Measurements from ENCODE around the gene IGF2BP3. TPM values are rescaled to one million over a fixed set of nuclear protein-coding genes. Genes with fewer than 3 reads are reported as not detected.

The IGF2BP3 gene
- polyA plus RNA-seq, 4 donors: 0.75 to 66.3 TPM; not detected in 2

DNA sequence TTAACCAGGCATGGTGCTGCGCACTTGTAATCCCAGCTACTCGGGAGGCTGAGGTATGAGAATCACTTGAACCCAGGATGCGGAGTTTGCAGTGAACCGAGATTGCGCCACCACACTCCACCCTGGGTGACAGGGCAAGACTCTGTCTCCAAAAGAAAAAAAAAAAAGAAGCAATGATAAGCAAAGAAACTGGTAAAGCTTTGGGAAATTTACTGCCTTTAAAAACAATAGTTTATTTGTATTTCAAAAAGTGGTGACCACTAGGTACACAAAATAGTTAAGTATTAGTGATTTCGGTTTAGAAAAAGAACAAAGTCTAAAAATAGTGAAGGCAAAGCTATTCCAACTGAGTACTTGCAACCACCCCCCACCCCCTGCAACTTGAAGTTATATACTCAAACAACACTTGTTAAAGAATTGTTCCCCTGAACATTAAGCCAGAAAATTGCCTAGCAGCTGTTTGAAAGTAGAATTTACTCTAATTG lies 133.4 kb downstream of the IGF2BP3 start:
- Histone ChIP-seq H3K9me3 (ENCODE audit: control insufficient read depth in 2 of 2, insufficient read depth in 1 of 2, low read depth in 1 of 2, low read length in 1 of 2) (peaks cover 0 to 7% of the 10 kb centered on the region in 2 donors), H3K36me3 (ENCODE audit: control insufficient read depth in 3 of 3, insufficient read depth in 2 of 3, low read depth in 1 of 3, low read length in 3 of 3) (peaks cover 0 to 40% (median 0%) of the 10 kb centered on the region in 3 donors), H3K4me3 (ENCODE audit: low read depth in 1 of 3, low read length in 3 of 3) (no peak overlapping the region), H3K4me1 (ENCODE audit: control insufficient read depth in 3 of 3, insufficient read depth in 2 of 3, low read depth in 1 of 3, low read length in 2 of 3) (peaks cover 0 to 12% (median 0%) of the 10 kb centered on the region in 3 donors), H3K27me3 (ENCODE audit: control insufficient read depth in 3 of 3, insufficient read depth in 3 of 3, low read length in 3 of 3) (no peaks in the 10 kb centered on the region), H3K27ac (ENCODE audit: low read depth in 1 of 3, low read length in 2 of 3) (no peak overlapping the region)
- DNase-seq (no peak), FAIRE-seq (no peak)
- 85 to 89% (median 86%) methylated on average over 6 of the region's 6 CpGs for WGBS, 3 donors

- Histone ChIP-seq H3K27ac (ENCODE audit: low read depth in 1 of 3, low read length in 2 of 3) (no peak overlapping the region), H3K9me3 (ENCODE audit: control insufficient read depth in 2 of 2, insufficient read depth in 1 of 2, low read depth in 1 of 2, low read length in 1 of 2) (peaks cover 0 to 7% of the 10 kb centered on the region in 2 donors), H3K4me3 (ENCODE audit: low read depth in 1 of 3, low read length in 3 of 3) (no peak overlapping the region), H3K4me1 (ENCODE audit: control insufficient read depth in 3 of 3, insufficient read depth in 2 of 3, low read depth in 1 of 3, low read length in 2 of 3) (peaks cover 0 to 12% (median 0%) of the 10 kb centered on the region in 3 donors), H3K27me3 (ENCODE audit: control insufficient read depth in 3 of 3, insufficient read depth in 3 of 3, low read length in 3 of 3) (no peaks in the 10 kb centered on the region), H3K36me3 (ENCODE audit: control insufficient read depth in 3 of 3, insufficient read depth in 2 of 3, low read depth in 1 of 3, low read length in 3 of 3) (peaks cover 0 to 36% (median 0%) of the 10 kb centered on the region in 3 donors)
- DNase-seq: no peak
- no peak for FAIRE-seq
- 78 to 82% (median 79%) methylated on average over 3 of the region's 3 CpGs for WGBS, 3 donors
These were observed 134.2 kb downstream of the IGF2BP3 start for GRCh38 chr7:23336086-23336485.

DNA sequence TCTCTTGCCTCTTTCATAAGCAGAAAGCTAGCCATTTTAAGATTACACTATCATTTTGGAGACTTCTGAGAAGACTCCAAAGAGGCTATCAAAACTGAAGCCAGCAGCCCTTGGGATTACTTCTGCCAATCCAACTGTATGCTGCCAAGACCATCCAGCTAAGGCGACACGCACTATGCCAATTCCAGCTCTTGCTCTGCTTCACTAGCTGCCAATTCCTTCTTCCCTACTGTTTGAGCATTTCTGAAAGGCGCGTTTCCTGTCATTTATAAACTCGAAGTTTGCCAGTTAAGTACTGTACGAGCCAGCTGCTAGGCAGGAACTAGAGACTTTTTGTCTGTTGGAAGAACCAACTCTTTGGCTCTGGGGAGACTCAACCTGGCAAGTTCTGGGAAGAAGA lies 134.7 kb downstream of the IGF2BP3 start:
- Histone ChIP-seq H3K4me3 (ENCODE audit: low read depth in 1 of 3, low read length in 3 of 3) (no peak overlapping the region), H3K27me3 (ENCODE audit: control insufficient read depth in 3 of 3, insufficient read depth in 3 of 3, low read length in 3 of 3) (no peaks in the 10 kb centered on the region), H3K36me3 (ENCODE audit: control insufficient read depth in 3 of 3, insufficient read depth in 2 of 3, low read depth in 1 of 3, low read length in 3 of 3) (peaks cover 0 to 33% (median 0%) of the 10 kb centered on the region in 3 donors), H3K27ac (ENCODE audit: low read depth in 1 of 3, low read length in 2 of 3) (no peak overlapping the region), H3K4me1 (ENCODE audit: control insufficient read depth in 3 of 3, insufficient read depth in 2 of 3, low read depth in 1 of 3, low read length in 2 of 3) (peaks cover 0 to 12% (median 0%) of the 10 kb centered on the region in 3 donors), H3K9me3 (ENCODE audit: control insufficient read depth in 2 of 2, insufficient read depth in 1 of 2, low read depth in 1 of 2, low read length in 1 of 2) (peaks cover 0 to 7% of the 10 kb centered on the region in 2 donors)
- FAIRE-seq (no peak), DNase-seq (no peak)
- 49 to 71% (median 69%) methylated on average over 6 of the region's 6 CpGs for WGBS, 3 donors

DNA sequence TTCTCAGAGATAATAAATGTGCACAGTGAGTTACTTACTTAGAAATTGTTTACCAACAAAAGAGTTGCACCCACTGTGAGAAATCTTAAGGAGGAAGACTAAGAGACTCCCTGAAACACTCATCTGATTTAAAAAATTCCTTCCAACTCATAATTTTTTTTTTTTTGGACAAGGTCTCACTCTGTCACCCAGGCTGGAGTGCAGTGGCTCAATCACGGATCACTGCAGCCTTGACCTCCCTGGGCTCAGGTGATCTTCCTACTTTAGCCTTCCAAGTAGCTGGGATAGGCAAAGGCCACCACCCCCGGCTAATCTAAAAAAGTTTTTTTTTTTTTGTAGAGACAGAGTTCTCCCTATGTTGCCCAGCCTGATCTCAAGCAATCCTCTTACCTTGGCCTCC lies 135.2 kb downstream of the IGF2BP3 start:
- DNase-seq (no peak), FAIRE-seq (no peak)
- no peak overlapping the region for H3K27ac ChIP-seq (ENCODE audit: low read depth in 1 of 3, low read length in 2 of 3)
- 15 to 52% (median 27%) methylated on average over 2 of the region's 2 CpGs for WGBS, 3 donors
- peaks cover 0 to 37% (median 0%) of the 10 kb centered on the region in 3 donors for H3K36me3 ChIP-seq (ENCODE audit: control insufficient read depth in 3 of 3, insufficient read depth in 2 of 3, low read depth in 1 of 3, low read length in 3 of 3)
- peaks cover 0 to 12% (median 0%) of the 10 kb centered on the region in 3 donors for H3K4me1 ChIP-seq (ENCODE audit: control insufficient read depth in 3 of 3, insufficient read depth in 2 of 3, low read depth in 1 of 3, low read length in 2 of 3)
- H3K4me3 ChIP-seq (ENCODE audit: low read depth in 1 of 3, low read length in 3 of 3): no peak overlapping the region
- H3K27me3 ChIP-seq (ENCODE audit: control insufficient read depth in 3 of 3, insufficient read depth in 3 of 3, low read length in 3 of 3): no peaks in the 10 kb centered on the region
- peaks cover 0 to 7% of the 10 kb centered on the region in 2 donors for H3K9me3 ChIP-seq (ENCODE audit: control insufficient read depth in 2 of 2, insufficient read depth in 1 of 2, low read depth in 1 of 2, low read length in 1 of 2)

DNA sequence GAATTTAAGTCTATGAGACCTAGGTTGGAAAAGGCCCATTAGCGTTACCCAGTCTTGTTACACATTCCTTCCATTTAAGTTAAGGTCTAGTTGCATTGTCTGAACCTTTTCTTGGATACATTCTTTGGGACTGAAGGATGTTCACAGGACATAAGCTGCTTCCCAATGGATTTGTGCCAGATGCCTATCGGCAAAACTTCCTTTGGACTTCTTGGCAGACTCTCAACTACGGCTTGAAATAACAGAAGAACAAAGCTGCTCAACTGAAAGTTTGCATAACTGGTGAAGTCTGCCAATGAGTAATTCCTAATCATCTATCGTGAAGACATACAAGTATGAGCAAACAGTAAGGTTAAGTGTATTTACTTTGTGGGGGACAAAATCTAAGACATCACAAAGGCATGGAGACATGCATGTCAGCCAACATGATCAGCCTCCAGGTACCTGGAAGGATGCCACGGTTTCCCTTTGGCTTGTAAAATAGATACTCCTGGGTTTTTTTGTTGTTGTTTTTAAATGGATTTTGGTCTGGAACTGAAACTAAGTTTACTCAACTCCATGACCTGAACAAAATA lies 135.7 kb downstream of the IGF2BP3 start:
- H3K27ac ChIP-seq (ENCODE audit: low read depth in 1 of 3, low read length in 2 of 3): peak overlapping the region in 1 of 3 donors; percentile 21
- no peak overlapping the region for H3K4me3 ChIP-seq (ENCODE audit: low read depth in 1 of 3, low read length in 3 of 3)
- DNase-seq (peak; percentile 37 to 48), FAIRE-seq (no peak)
- no peaks in the 10 kb centered on the region for H3K27me3 ChIP-seq (ENCODE audit: control insufficient read depth in 3 of 3, insufficient read depth in 3 of 3, low read length in 3 of 3)
- 6 to 34% (median 21%) methylated on average over 5 of the region's 5 CpGs for WGBS, 3 donors
- H3K36me3 ChIP-seq (ENCODE audit: control insufficient read depth in 3 of 3, insufficient read depth in 2 of 3, low read depth in 1 of 3, low read length in 3 of 3): peaks cover 0 to 39% (median 0%) of the 10 kb centered on the region in 3 donors
- H3K9me3 ChIP-seq (ENCODE audit: control insufficient read depth in 2 of 2, insufficient read depth in 1 of 2, low read depth in 1 of 2, low read length in 1 of 2): peaks cover 0 to 7% of the 10 kb centered on the region in 2 donors
- peaks cover 0 to 12% (median 0%) of the 10 kb centered on the region in 3 donors for H3K4me1 ChIP-seq (ENCODE audit: control insufficient read depth in 3 of 3, insufficient read depth in 2 of 3, low read depth in 1 of 3, low read length in 2 of 3)

- Histone ChIP-seq H3K4me1 (ENCODE audit: control insufficient read depth in 3 of 3, insufficient read depth in 2 of 3, low read depth in 1 of 3, low read length in 2 of 3) (peaks cover 0 to 12% (median 0%) of the 10 kb centered on the region in 3 donors), H3K27ac (ENCODE audit: low read depth in 1 of 3, low read length in 2 of 3) (no peak overlapping the region), H3K4me3 (ENCODE audit: low read depth in 1 of 3, low read length in 3 of 3) (no peak overlapping the region), H3K9me3 (ENCODE audit: control insufficient read depth in 2 of 2, insufficient read depth in 1 of 2, low read depth in 1 of 2, low read length in 1 of 2) (peaks cover 0 to 7% of the 10 kb centered on the region in 2 donors), H3K36me3 (ENCODE audit: control insufficient read depth in 3 of 3, insufficient read depth in 2 of 3, low read depth in 1 of 3, low read length in 3 of 3) (peaks cover 0 to 42% (median 0%) of the 10 kb centered on the region in 3 donors), H3K27me3 (ENCODE audit: control insufficient read depth in 3 of 3, insufficient read depth in 3 of 3, low read length in 3 of 3) (no peaks in the 10 kb centered on the region)
- FAIRE-seq: no peak
- no peak for DNase-seq
- 20 to 47% (median 39%) methylated on average over 9 of the region's 9 CpGs for WGBS, 3 donors
These were observed 136.5 kb downstream of the IGF2BP3 start for GRCh38 chr7:23333671-23334246.

- H3K27ac ChIP-seq (ENCODE audit: low read depth in 1 of 3, low read length in 2 of 3): no peak overlapping the region
- peaks cover 0 to 44% (median 0%) of the 10 kb centered on the region in 3 donors for H3K36me3 ChIP-seq (ENCODE audit: control insufficient read depth in 3 of 3, insufficient read depth in 2 of 3, low read depth in 1 of 3, low read length in 3 of 3)
- no peak for DNase-seq
- FAIRE-seq: no peak
- no peak overlapping the region for H3K4me3 ChIP-seq (ENCODE audit: low read depth in 1 of 3, low read length in 3 of 3)
- peaks cover 0 to 7% of the 10 kb centered on the region in 2 donors for H3K9me3 ChIP-seq (ENCODE audit: control insufficient read depth in 2 of 2, insufficient read depth in 1 of 2, low read depth in 1 of 2, low read length in 1 of 2)
- 11 to 31% (median 27%) methylated on average over 4 of the region's 4 CpGs for WGBS, 3 donors
- H3K4me1 ChIP-seq (ENCODE audit: control insufficient read depth in 3 of 3, insufficient read depth in 2 of 3, low read depth in 1 of 3, low read length in 2 of 3): peaks cover 0 to 12% (median 0%) of the 10 kb centered on the region in 3 donors
- H3K27me3 ChIP-seq (ENCODE audit: control insufficient read depth in 3 of 3, insufficient read depth in 3 of 3, low read length in 3 of 3): no peaks in the 10 kb centered on the region
These were observed 137.2 kb downstream of the IGF2BP3 start for GRCh38 chr7:23332910-23333612.

- H3K9me3 ChIP-seq (ENCODE audit: control insufficient read depth in 2 of 2, insufficient read depth in 1 of 2, low read depth in 1 of 2, low read length in 1 of 2): peaks cover 0 to under 1% of the 10 kb centered on the region in 2 donors
- FAIRE-seq (no peak), DNase-seq (no peak)
- peaks cover 0 to 12% (median 0%) of the 10 kb centered on the region in 3 donors for H3K4me1 ChIP-seq (ENCODE audit: control insufficient read depth in 3 of 3, insufficient read depth in 2 of 3, low read depth in 1 of 3, low read length in 2 of 3)
- peaks cover 0 to 40% (median 0%) of the 10 kb centered on the region in 3 donors for H3K36me3 ChIP-seq (ENCODE audit: control insufficient read depth in 3 of 3, insufficient read depth in 2 of 3, low read depth in 1 of 3, low read length in 3 of 3)
- H3K27me3 ChIP-seq (ENCODE audit: control insufficient read depth in 3 of 3, insufficient read depth in 3 of 3, low read length in 3 of 3): no peaks in the 10 kb centered on the region
- no peak overlapping the region for H3K4me3 ChIP-seq (ENCODE audit: low read depth in 1 of 3, low read length in 3 of 3)
- H3K27ac ChIP-seq (ENCODE audit: low read depth in 1 of 3, low read length in 2 of 3): no peak overlapping the region
These were observed 138.1 kb downstream of the IGF2BP3 start for GRCh38 chr7:23332193-23332592.

All from small intestine (tissue), 7 donors.